SK-N-SH (cell line): ENCODE data around the gene ZNF429. TPM values are rescaled to one million over a fixed set of nuclear protein-coding genes. Genes with fewer than 3 reads are reported as not detected.

Experiments used
- CTCF ChIA-PET: fragments of 300-600, 350-600 bp; formaldehyde crosslinking; extraction: SDS; loops from one replicate; lab custom pipeline; 2021; lab: Yijun Ruan, JAX
- POLR2A ChIA-PET: fragments of 350-600 bp; sonication (Branson Sonifier 250); formaldehyde crosslinking; extraction: SDS; loops from one replicate; lab custom pipeline; 2020; ENCODE audit warnings: antibody characterized with exemption, inconsistent platforms; lab: Yijun Ruan, JAX
- DNase-seq: peaks from one replicate; pipeline ENCODE4 v3.0.0; 2012
- H2AFZ ChIP-seq: fragments of 200-600 bp; sonication (generic); 2 replicates; pipeline ENCODE4 v1.8.1; 2016; ENCODE audit warnings: antibody characterized with exemption, mild to moderate bottlenecking, low read depth
- H3F3A ChIP-seq: fragments of 200-600 bp; sonication (generic); replicated peaks from 2 replicates; pipeline ENCODE3; 2016; ENCODE audit warnings: antibody characterized with exemption, mild to moderate bottlenecking; ENCODE audit not compliant: insufficient read depth
- H3K27ac ChIP-seq, 2 experiments: fragments of 200-500 bp in 1 of 2; fragments of 200-600 bp in 1 of 2; sonication (Bioruptor generic) in 1 of 2; sonication (generic), shearing (Covaris generic) in 1 of 2; 2 replicates each; pipeline versions ENCODE4 v1.5.1 to v1.6.1; 2014 to 2016; ENCODE audit warnings: low read depth in 2 of 2, inconsistent platforms in 1 of 2, low read length in 1 of 2, mild to moderate bottlenecking in 1 of 2, mixed read lengths in 1 of 2
- H3K27me3 ChIP-seq: fragments of 200-600 bp; sonication (generic), shearing (Covaris generic); 2 replicates; pipeline ENCODE4 v1.6.1; 2016; ENCODE audit warnings: mixed run types; ENCODE audit not compliant: insufficient read depth
- H3K36me3 ChIP-seq, 2 experiments: fragments of 200-500 bp in 1 of 2; fragments of 200-600 bp in 1 of 2; sonication (Bioruptor generic) in 1 of 2; sonication (generic) in 1 of 2; replicated peaks in 1 of 2; 2 replicates each; pipeline versions ENCODE3 to v1.5.1; 2014 to 2016; ENCODE audit warnings: low read length in 1 of 2, mild to moderate bottlenecking in 1 of 2; ENCODE audit not compliant: insufficient read depth in 2 of 2, control insufficient read depth in 1 of 2
- H3K4me1 ChIP-seq, 2 experiments: fragments of 200-500 bp in 1 of 2; fragments of 200-600 bp in 1 of 2; sonication (Bioruptor generic) in 1 of 2; sonication (generic), shearing (Covaris generic) in 1 of 2; 2 replicates each; pipeline versions ENCODE4 v1.5.1 to v1.6.1; 2014 to 2016; ENCODE audit warnings: low read depth in 1 of 2, low read length in 1 of 2, mixed run types in 1 of 2; ENCODE audit not compliant: insufficient read depth in 2 of 2, control insufficient read depth in 1 of 2
- H3K4me2 ChIP-seq: fragments of 200-600 bp; sonication (generic), shearing (Covaris generic); 2 replicates; pipeline ENCODE4 v1.6.1; 2017; ENCODE audit warnings: mixed run types
- H3K4me3 ChIP-seq, 2 experiments: fragments of 200-500 bp in 1 of 2; fragments of 200-600 bp in 1 of 2; sonication (Bioruptor generic) in 1 of 2; sonication (generic), shearing (Covaris generic) in 1 of 2; 2 replicates each; pipeline versions ENCODE4 v1.5.1 to v1.8.1; 2014 to 2016; ENCODE audit warnings: low read depth in 2 of 2, inconsistent platforms in 1 of 2, low read length in 1 of 2, mild to moderate bottlenecking in 1 of 2, mixed read lengths in 1 of 2, moderate library complexity in 1 of 2
- H3K79me2 ChIP-seq: fragments of 200-600 bp; sonication (generic); 2 replicates; pipeline ENCODE4 v1.8.1; 2017; ENCODE audit warnings: mild to moderate bottlenecking; ENCODE audit not compliant: insufficient read depth
- H3K9ac ChIP-seq: fragments of 200-600 bp; sonication (generic); 2 replicates; pipeline ENCODE4 v1.6.1; 2017; ENCODE audit warnings: mixed run types
- H3K9me2 ChIP-seq: fragments of 200-600 bp; sonication (generic); 2 replicates; pipeline ENCODE4 v1.6.1; 2017; ENCODE audit warnings: mixed run types
- H3K9me3 ChIP-seq: fragments of 200-600 bp; sonication (generic); 2 replicates; pipeline ENCODE4 v1.6.1; 2017; ENCODE audit warnings: mixed run types, mild to moderate bottlenecking, moderate library complexity
- H4K20me1 ChIP-seq: fragments of 200-600 bp; sonication (generic); 2 replicates; pipeline ENCODE4 v1.6.1; 2017; ENCODE audit warnings: mild to moderate bottlenecking, mixed run types; ENCODE audit not compliant: insufficient read depth
- EZH2phosphoT487 ChIP-seq: fragments of 200-600 bp; sonication (generic); IDR thresholded peaks from 2 replicates; pipeline ENCODE4 v1.6.1; 2017; ENCODE audit warnings: low read depth, mixed run types, mild to moderate bottlenecking, antibody characterized with exemption, moderate library complexity, borderline replicate concordance
- FOXJ3 ChIP-seq: sonication (generic); formaldehyde crosslinking; IDR thresholded peaks from 2 replicates; pipeline ENCODE4 v1.5.1; 2020; ENCODE audit warnings: mild to moderate bottlenecking, missing genetic modification reagents
- FOXM1 ChIP-seq: IDR thresholded peaks from 2 replicates; pipeline ENCODE4 v1.4.0; 2012; ENCODE audit warnings: low read depth, mild to moderate bottlenecking
- GATA2 ChIP-seq: sonication (generic); formaldehyde crosslinking; IDR thresholded peaks from 2 replicates; pipeline ENCODE4 v1.5.0; 2020; ENCODE audit warnings: mild to moderate bottlenecking, missing genetic modification reagents
- JUND ChIP-seq: IDR thresholded peaks from 2 replicates; pipeline ENCODE4 v1.4.0; 2012
- MAX ChIP-seq: IDR thresholded peaks from 2 replicates; pipeline ENCODE4 v1.4.0; 2012; ENCODE audit warnings: low read depth
- MEF2A ChIP-seq: IDR thresholded peaks from 2 replicates; pipeline ENCODE4 v1.4.0; 2012; ENCODE audit warnings: low read depth, borderline replicate concordance
- MXI1 ChIP-seq: IDR thresholded peaks from 2 replicates; pipeline ENCODE4 v1.6.1; 2012; ENCODE audit warnings: mild to moderate bottlenecking, low read depth, low read length, improper control_type of control experiment
- NFIC ChIP-seq: IDR thresholded peaks from 2 replicates; pipeline ENCODE4 v1.4.0; 2012; ENCODE audit warnings: borderline replicate concordance
- NRF1 ChIP-seq: IDR thresholded peaks from 2 replicates; pipeline ENCODE4 v1.6.1; 2012; ENCODE audit warnings: low read depth, mild to moderate bottlenecking, low read length
- PBX3 ChIP-seq: IDR thresholded peaks from 2 replicates; pipeline ENCODE4; 2012
- RCOR1 ChIP-seq: fragments of 150-350 bp; IDR thresholded peaks from 2 replicates; pipeline ENCODE4 v1.6.1; 2017; ENCODE audit warnings: antibody characterized with exemption, low read length
- REST ChIP-seq: IDR thresholded peaks from 2 replicates; pipeline ENCODE4 v1.6.1; 2012; ENCODE audit warnings: mild to moderate bottlenecking, low read depth, low read length, moderate library complexity
- RFX5 ChIP-seq: IDR thresholded peaks from 2 replicates; pipeline ENCODE4 v1.6.1; 2012; ENCODE audit warnings: mild to moderate bottlenecking, improper control_type of control experiment, low read length
- RXRA ChIP-seq: IDR thresholded peaks from 2 replicates; pipeline ENCODE4 v1.4.0; 2012; ENCODE audit warnings: low read depth, mild to moderate bottlenecking, borderline replicate concordance
- TCF12 ChIP-seq: IDR thresholded peaks from 2 replicates; pipeline ENCODE4 v1.4.0; 2012
- TEAD4 ChIP-seq: IDR thresholded peaks from 2 replicates; pipeline ENCODE4 v1.4.0; 2012; ENCODE audit warnings: mild to moderate bottlenecking, borderline replicate concordance; ENCODE audit not compliant: insufficient read depth
- USF1 ChIP-seq: IDR thresholded peaks from 2 replicates; pipeline ENCODE4 v1.4.0; 2012; ENCODE audit warnings: low read depth, borderline replicate concordance
- WGBS: methylation state at CpG from one replicate; pipeline ENCODE4 v1.1.6; 2017; ENCODE audit warnings: low lambda C conversion rate; 5-methylcytosine and 5-hydroxymethylcytosine counted together
- polyA plus RNA-seq, 3 experiments: library from polyadenylated mRNA; depleted of rRNA; stranded (reverse); fragments of >200 nt; gene quantifications; 2 replicates each; pipeline ENCODE4 v1.2.3, GENCODE V29; 2012

Gene ZNF429
- polyA plus RNA-seq, 1 of the 3 experiments (the other 2 are of a cell fraction) = 5.6 TPM

- no peak for DNase-seq
- Histone ChIP-seq H3K27ac (no peak overlapping the region), H3K9ac (no peak overlapping the region), H3K36me3 (no peaks in the 10 kb centered on the region), H2AFZ (no peak overlapping the region), H3K4me2 (no peak overlapping the region), H3K9me3 (no peaks in the 10 kb centered on the region), H3K4me3 (no peak overlapping the region), H3K4me1 (no peaks in the 10 kb centered on the region), H3K27me3 (no peaks in the 10 kb centered on the region), H3K79me2 (no peaks in the 10 kb centered on the region), H3F3A (no peaks in the 10 kb centered on the region), H4K20me1 (no peaks in the 10 kb centered on the region), H3K9me2 (no peaks in the 10 kb centered on the region)
- POLR2A ChIA-PET = no interaction called here
- 42% methylated on average over 5 of the region's 5 CpGs for WGBS
- TF ChIP-seq NRF1 = no peak
- no peak for TF ChIP-seq TEAD4
- TF ChIP-seq TCF12 = no peak
- CTCF ChIA-PET = interaction anchor here (0.9 to 2.7 kb wide), 13 partner anchors 9 to 283 kb away, joined by 3 to 48 read pairs (median 11); partner anchors contain the start of gene ZNF429
Measured at GRCh38 chr19:21484631-21485030, 20.8 kb upstream of the ZNF429 start.

DNA sequence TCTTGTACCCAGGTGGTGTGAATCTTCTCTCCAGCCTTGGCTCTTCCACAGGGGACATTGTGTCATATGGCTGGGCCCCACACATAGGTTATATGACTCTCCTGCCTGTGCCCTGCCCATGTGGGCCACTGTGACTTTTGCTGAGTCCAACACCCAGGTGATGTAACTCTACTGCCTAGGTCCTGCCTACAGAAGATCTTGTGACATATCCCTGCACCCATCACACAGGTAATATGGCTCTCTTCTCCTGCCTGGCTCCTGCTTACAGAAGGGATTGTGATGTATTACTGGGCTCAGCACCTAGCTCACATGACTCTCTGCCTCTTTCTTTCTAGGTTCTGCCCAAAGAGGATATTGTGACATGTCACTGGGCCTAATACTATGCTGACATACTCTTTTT is 19.5 kb upstream of the ZNF429 start:
- no peak overlapping the region for H3K27ac ChIP-seq
- H3K4me3 ChIP-seq = no peak overlapping the region
- no peaks in the 10 kb centered on the region for H3K9me2 ChIP-seq
- no peaks in the 10 kb centered on the region for H3K9me3 ChIP-seq
- no peaks in the 10 kb centered on the region for H3K4me1 ChIP-seq
- H3K27me3 ChIP-seq = no peaks in the 10 kb centered on the region
- TF ChIP-seq JUND = no peak
- no peak for TF ChIP-seq GATA2 (CRISPR knock-in tag)
- no peak for TF ChIP-seq MXI1
- TF ChIP-seq FOXM1 = no peak
- TF ChIP-seq RCOR1 = no peak
- H2AFZ ChIP-seq = no peak overlapping the region
- no peak overlapping the region for H3K9ac ChIP-seq
- no peaks in the 10 kb centered on the region for H3F3A ChIP-seq
- DNase-seq = no peak
- no peaks in the 10 kb centered on the region for H3K79me2 ChIP-seq
- no peaks in the 10 kb centered on the region for H3K36me3 ChIP-seq
- ChIA-PET POLR2A (no interaction called here), CTCF (no interaction called here)
- H3K4me2 ChIP-seq = no peak overlapping the region
- H4K20me1 ChIP-seq = no peaks in the 10 kb centered on the region

DNA sequence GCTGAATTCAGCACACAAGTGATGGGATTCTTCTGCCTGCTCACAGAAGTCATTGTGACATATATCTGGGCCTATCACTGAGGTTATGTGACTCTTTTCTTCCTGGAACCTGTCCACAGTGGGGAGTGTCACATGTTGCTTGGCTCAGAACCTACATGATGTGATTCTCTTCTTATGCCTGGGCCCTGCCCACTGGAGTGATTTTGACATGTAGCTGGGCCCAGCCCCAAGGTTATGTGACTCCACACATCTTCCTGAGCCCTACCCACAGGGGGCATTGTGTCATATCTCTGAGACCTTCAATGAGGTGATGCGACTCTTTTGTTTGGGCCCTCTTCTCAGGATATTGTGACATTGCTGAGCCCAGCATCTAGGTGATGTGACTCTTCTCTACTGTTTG is 17.4 kb upstream of the ZNF429 start:
- H3K9me3 ChIP-seq = no peaks in the 10 kb centered on the region
- no peaks in the 10 kb centered on the region for H3F3A ChIP-seq
- TF ChIP-seq EZH2phosphoT487 = no peak
- no peak for TF ChIP-seq REST
- no peak for TF ChIP-seq TEAD4
- TF ChIP-seq RCOR1 = no peak
- TF ChIP-seq NFIC = no peak
- no peak for TF ChIP-seq RXRA
- TF ChIP-seq MAX = no peak
- TF ChIP-seq GATA2 (CRISPR knock-in tag) = no peak
- no peak for TF ChIP-seq FOXJ3
- TF ChIP-seq RFX5 = no peak
- TF ChIP-seq PBX3 = no peak
- no peak for TF ChIP-seq USF1
- no peak for TF ChIP-seq TCF12
- TF ChIP-seq MEF2A = no peak
- TF ChIP-seq JUND = no peak
- no peaks in the 10 kb centered on the region for H3K27me3 ChIP-seq
- no peak overlapping the region for H3K4me2 ChIP-seq
- H3K36me3 ChIP-seq = no peaks in the 10 kb centered on the region
- no peaks in the 10 kb centered on the region for H3K79me2 ChIP-seq
- no peaks in the 10 kb centered on the region for H4K20me1 ChIP-seq
- no peak overlapping the region for H3K4me3 ChIP-seq
- no peaks in the 10 kb centered on the region for H3K9me2 ChIP-seq
- no peak overlapping the region for H2AFZ ChIP-seq
- WGBS = 83% methylated on average over 1 of the region's 1 CpG
- CTCF ChIA-PET = no interaction called here
- H3K4me1 ChIP-seq = no peaks in the 10 kb centered on the region
- DNase-seq = no peak
- H3K27ac ChIP-seq = no peak overlapping the region
- POLR2A ChIA-PET = no interaction called here
- no peak overlapping the region for H3K9ac ChIP-seq
